ENCODE data around the gene MFSD6L.

Gene MFSD6L

GRCh38 chr17:8798846-8799569 is at the start of gene MFSD6L:
Gene MFSD6L, minus strand, starts transcription at chr17:8799365. Its CDS starts 245 bp downstream, at chr17:8799120.
- DNase-seq (ENCODE audit: low read depth) = no peak

GRCh38 chr17:8847891-8848290 is 48.7 kb upstream of the MFSD6L start:
- DNase-seq (ENCODE audit: low read depth) = no peak

GRCh38 chr17:8846768-8847211 is 47.6 kb upstream of the MFSD6L start:
- DNase-seq (ENCODE audit: low read depth) = no peak

GRCh38 chr17:8844229-8845218 is 45.4 kb upstream of the MFSD6L start:
- DNase-seq (ENCODE audit: low read depth) = no peak

GRCh38 chr17:8843344-8843743 is 44.2 kb upstream of the MFSD6L start:
- DNase-seq (ENCODE audit: low read depth) = no peak

GRCh38 chr17:8841844-8842243 is 42.7 kb upstream of the MFSD6L start:
- DNase-seq (ENCODE audit: low read depth) = no peak

- no peak for DNase-seq (ENCODE audit: low read depth)
These were observed 40.3 kb upstream of the MFSD6L start for GRCh38 chr17:8839410-8839935.

- DNase-seq (ENCODE audit: low read depth) = no peak
These were observed 39.5 kb upstream of the MFSD6L start for GRCh38 chr17:8838551-8839095.

GRCh38 chr17:8837563-8838075 is 38.5 kb upstream of the MFSD6L start:
- DNase-seq (ENCODE audit: low read depth) = no peak

- DNase-seq (ENCODE audit: low read depth) = no peak
These were observed 37.8 kb upstream of the MFSD6L start for GRCh38 chr17:8836821-8837562.

- no peak for DNase-seq (ENCODE audit: low read depth)
These were observed 36.6 kb upstream of the MFSD6L start for GRCh38 chr17:8835631-8836364.

GRCh38 chr17:8835106-8835505 is 35.9 kb upstream of the MFSD6L start:
- no peak for DNase-seq (ENCODE audit: low read depth)

GRCh38 chr17:8832711-8833352 is 33.7 kb upstream of the MFSD6L start:
- no peak for DNase-seq (ENCODE audit: low read depth)

GRCh38 chr17:8831234-8831849 is 32.2 kb upstream of the MFSD6L start:
- DNase-seq (ENCODE audit: low read depth) = no peak

GRCh38 chr17:8830141-8830540 is 31.0 kb upstream of the MFSD6L start:
- no peak for DNase-seq (ENCODE audit: low read depth)

- no peak for DNase-seq (ENCODE audit: low read depth)
These were observed 30.1 kb upstream of the MFSD6L start for GRCh38 chr17:8829036-8829941.

GRCh38 chr17:8828517-8828875 is 29.3 kb upstream of the MFSD6L start:
- DNase-seq (ENCODE audit: low read depth) = no peak

GRCh38 chr17:8826808-8827435 is 27.8 kb upstream of the MFSD6L start:
- DNase-seq (ENCODE audit: low read depth) = no peak

Data from stimulated activated CD8-positive, alpha-beta memory T cell treated with anti-CD3 and anti-CD28 coated beads, Interleukin-12 subunit alpha, Interleukin-12 subunit beta, amount 100 ng/mL, for 4 hours (primary cell).